H1 (cell line): ENCODE results near the gene HS3ST3B1. TPM values are rescaled to one million over a fixed set of nuclear protein-coding genes. Genes with fewer than 3 reads are reported as not detected.
A peak's percentile ranks its signal among the peaks of the same experiment; 100 is the strongest.

ENCODE experiments used
- BACH1 ChIP-seq: IDR thresholded peaks from 2 replicates; pipeline ENCODE4 v1.6.1; 2012; ENCODE audit warnings: low read length, improper control_type of control experiment
- BCL11A ChIP-seq, 2 experiments: IDR thresholded peaks; one replicate each; pipeline ENCODE4 v1.6.1; 2011; ENCODE audit warnings: low read depth in 2 of 2, low read length in 2 of 2, mild to moderate bottlenecking in 2 of 2
- CBX5 ChIP-seq: fragments of 300-800, 300-1000 bp; sonication (generic); IDR thresholded peaks from 2 replicates; pipeline ENCODE4 v1.7.1; 2016; ENCODE audit warnings: antibody characterized with exemption, low read length, low read depth
- CHD1 ChIP-seq: IDR thresholded peaks from 2 replicates; pipeline ENCODE4 v1.6.1; 2012; ENCODE audit warnings: low read depth, low read length, improper control_type of control experiment
- HDAC2 ChIP-seq, 2 experiments: fragments of 300-600 bp in 1 of 2; sonication (generic) in 1 of 2; IDR thresholded peaks; 2 replicates each; pipeline ENCODE4 v1.6.1; 2011 to 2012; ENCODE audit warnings: low read depth in 2 of 2, low read length in 2 of 2, mild to moderate bottlenecking in 2 of 2, moderate library complexity in 2 of 2, borderline replicate concordance in 1 of 2, inconsistent platforms in 1 of 2
- KDM5A ChIP-seq: fragments of 200-600 bp; IDR thresholded peaks from 2 replicates; pipeline ENCODE4 v1.7.1; 2012; ENCODE audit warnings: mild to moderate bottlenecking, low read length, inconsistent platforms, mixed read lengths
- POLR2A ChIP-seq, 2 experiments: IDR thresholded peaks; 1 replicate in 1 of 2; 2 replicates in 1 of 2; pipeline ENCODE4 v1.6.1; 2011; ENCODE audit warnings: low read depth in 2 of 2, low read length in 2 of 2, mild to moderate bottlenecking in 2 of 2; ENCODE audit errors: control extremely low read depth in 1 of 2
- POU5F1 ChIP-seq: IDR thresholded peaks from 2 replicates; pipeline ENCODE4 v1.6.1; 2011; ENCODE audit warnings: low read depth, mild to moderate bottlenecking, low read length, moderate library complexity
- RBBP5 ChIP-seq: IDR thresholded peaks from 2 replicates; pipeline ENCODE4 v1.7.1; 2012; ENCODE audit warnings: low read depth, mild to moderate bottlenecking, inconsistent platforms, low read length, moderate library complexity, borderline replicate concordance
- SAP30 ChIP-seq: fragments of 300-600 bp; sonication (generic); IDR thresholded peaks from 2 replicates; pipeline ENCODE4 v1.7.1; 2012; ENCODE audit warnings: low read length, moderate library complexity, mild to moderate bottlenecking, inconsistent platforms; ENCODE audit not compliant: insufficient read depth, insufficient replicate concordance
- SIN3A ChIP-seq, 2 experiments: IDR thresholded peaks in 1 of 2; conservative IDR thresholded peaks in 1 of 2; 2 replicates each; pipeline ENCODE4 v1.6.1; 2011 to 2012; ENCODE audit warnings: low read length in 2 of 2, improper control_type of control experiment in 1 of 2, low read depth in 1 of 2, mild to moderate bottlenecking in 1 of 2
- SIRT6 ChIP-seq: IDR thresholded peaks from one replicate; pipeline ENCODE4 v1.7.1; 2012; ENCODE audit warnings: low read length, inconsistent platforms
- SP4 ChIP-seq: IDR thresholded peaks from 2 replicates; pipeline ENCODE4 v1.6.1; 2012; ENCODE audit warnings: low read length, inconsistent platforms
- SRF ChIP-seq: IDR thresholded peaks from 2 replicates; pipeline ENCODE4 v1.6.1; 2011; ENCODE audit warnings: mild to moderate bottlenecking, low read depth, low read length, moderate library complexity
- ZNF274 ChIP-seq: IDR thresholded peaks from 2 replicates; pipeline ENCODE4 v1.7.0; 2012; ENCODE audit warnings: low read length, borderline replicate concordance; ENCODE audit errors: extremely low read depth
- polyA plus RNA-seq, 7 experiments: library from polyadenylated mRNA; depleted of rRNA in 3 of 7; stranded (reverse) in 5 of 7; unstranded in 2 of 7; fragments of >200 nt in 5 of 7; fragments of 200-250 nt in 2 of 7; gene quantifications; 1 replicate in 5 of 7; 2 replicates in 1 of 7; 4 replicates in 1 of 7; pipeline versions ENCODE4 v1.2.1 to v1.2.3, GENCODE V29; 2011 to 2013; ENCODE audit warnings: missing spikeins in 2 of 7, mixed read lengths in 2 of 7
- total RNA-seq: library from RNA; stranded (reverse); fragmentation: NEBNext Ultra II Directional; extraction: Animal tissue kit (Norgen Biotek cat#: 25700); gene quantifications from 2 replicates; pipeline ENCODE4 v1.2.1, GENCODE V29; 2021
- TF ChIP-seq, protein P1 (sequence below): IDR thresholded peaks from 2 replicates; pipeline ENCODE4 v1.6.1; 2012; ENCODE audit warnings: inconsistent platforms

The HS3ST3B1 gene
- total and polyA plus RNA-seq, 2 of the 8 experiments (the other 6 are each of a cell fraction or from before 2014, with no cell fraction given) = 4.7 to 14.4 TPM

- TF ChIP-seq HDAC2 (IDR thresholded peaks at IDR 0.05; ENCODE audit: borderline replicate concordance in 1 of 2, low read depth in 2 of 2, low read length in 2 of 2) = no peak
- no peak for TF ChIP-seq SP4
- TF ChIP-seq RBBP5 = no peak; the same call in 1 of the 2 replicates
- no peak for TF ChIP-seq SRF
- TF ChIP-seq SAP30 = no peak
- no peak for TF ChIP-seq BACH1
- no peak for TF ChIP-seq CHD1
- no peak for TF ChIP-seq CBX5
- TF ChIP-seq POLR2A (IDR thresholded peaks at IDR 0.05; ENCODE audit: control extremely low read depth in 1 of 2, low read depth in 2 of 2, low read length in 2 of 2) = no peak
- TF ChIP-seq KDM5A = no peak
- TF ChIP-seq ZNF274 = no peak
- no peak for TF ChIP-seq BCL11A (IDR thresholded peaks at IDR 0.05; ENCODE audit: low read depth in 2 of 2, low read length in 2 of 2)
- TF ChIP-seq SIRT6 = no peak
- TF ChIP-seq, protein P1, sequence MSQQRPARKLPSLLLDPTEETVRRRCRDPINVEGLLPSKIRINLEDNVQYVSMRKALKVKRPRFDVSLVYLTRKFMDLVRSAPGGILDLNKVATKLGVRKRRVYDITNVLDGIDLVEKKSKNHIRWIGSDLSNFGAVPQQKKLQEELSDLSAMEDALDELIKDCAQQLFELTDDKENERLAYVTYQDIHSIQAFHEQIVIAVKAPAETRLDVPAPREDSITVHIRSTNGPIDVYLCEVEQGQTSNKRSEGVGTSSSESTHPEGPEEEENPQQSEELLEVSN = peak; percentile 79
- TF ChIP-seq POU5F1 = no peak
- 0 out of 4 replicates have a peak, but pooled peaks have one; percentile 22 to 53 for TF ChIP-seq SIN3A (conservative IDR thresholded peaks at IDR 0.05 in 1 of 2, IDR thresholded peaks at IDR 0.05 in 1 of 2; ENCODE audit: low read depth in 1 of 2, low read length in 2 of 2)
Measured at GRCh38 chr17:14303343-14304221, 2.7 kb downstream of the HS3ST3B1 start (continued).
